Neural cell (in vitro differentiated cells): ENCODE results near the gene IGFL4. TPM values are rescaled to one million over a fixed set of nuclear protein-coding genes. Genes with fewer than 3 reads are reported as not detected.

Experiments
- H2AFZ ChIP-seq: fragments of 200-600, 300-800 bp; sonication (generic), shearing (Covaris generic); 2 replicates; pipeline ENCODE4 v1.6.0; 2014; ENCODE audit warnings: low read depth, mild to moderate bottlenecking, antibody characterized with exemption, low read length, moderate library complexity
- H3F3A ChIP-seq: fragments of 200-600 bp; shearing (Covaris generic); 2 replicates; pipeline ENCODE4 v1.6.1; 2016; ENCODE audit warnings: mild to moderate bottlenecking, moderate library complexity, mixed read lengths, antibody characterized with exemption, low read length; ENCODE audit not compliant: insufficient read depth, poor library complexity, severe bottlenecking
- H3K27ac ChIP-seq: fragments of 200-600, 300-800 bp; sonication (generic), shearing (Covaris generic); 2 replicates; pipeline ENCODE4 v1.5.1; 2014; ENCODE audit warnings: mild to moderate bottlenecking, low read length, moderate library complexity
- H3K27me3 ChIP-seq: fragments of 300-800, 200-600 bp; sonication (generic), shearing (Covaris generic); 2 replicates; pipeline ENCODE4 v1.6.0; 2014; ENCODE audit warnings: mild to moderate bottlenecking, low read depth, low read length, moderate library complexity; ENCODE audit not compliant: insufficient read depth
- H3K36me3 ChIP-seq: fragments of 300-800, 200-600 bp; sonication (generic), shearing (Covaris generic); 2 replicates; pipeline ENCODE4 v1.5.1; 2014; ENCODE audit warnings: mild to moderate bottlenecking, antibody characterized with exemption, low read length, moderate library complexity; ENCODE audit not compliant: insufficient read depth
- H3K4me2 ChIP-seq: fragments of 300-800, 200-600 bp; sonication (generic), shearing (Covaris generic); 2 replicates; pipeline ENCODE4 v1.6.0; 2014; ENCODE audit warnings: mild to moderate bottlenecking, low read length
- H3K4me3 ChIP-seq: fragments of 300-800, 200-600 bp; sonication (generic), shearing (Covaris generic); 2 replicates; pipeline ENCODE4 v1.5.1; 2014; ENCODE audit warnings: mild to moderate bottlenecking, low read length, moderate library complexity
- H3K79me2 ChIP-seq: fragments of 200-600 bp; shearing (Covaris generic); replicated peaks from 2 replicates; pipeline ENCODE4 v1.6.0; 2014; ENCODE audit warnings: mild to moderate bottlenecking, low read length, moderate library complexity; ENCODE audit not compliant: insufficient read depth
- H3K9ac ChIP-seq: fragments of 300-800, 200-600 bp; sonication (generic), shearing (Covaris generic); 2 replicates; pipeline ENCODE4 v1.6.1; 2016; ENCODE audit warnings: mild to moderate bottlenecking, low read length, mixed read lengths
- H3K9me2 ChIP-seq: fragments of 200-600 bp; shearing (Covaris generic); 2 replicates; pipeline ENCODE4 v1.6.1; 2016; ENCODE audit warnings: mild to moderate bottlenecking, low read length, mixed read lengths; ENCODE audit not compliant: insufficient read depth
- H3K9me3 ChIP-seq: fragments of 200-600, 300-800 bp; sonication (generic), shearing (Covaris generic); 2 replicates; pipeline ENCODE4 v1.6.1; 2016; ENCODE audit warnings: mild to moderate bottlenecking, mixed run types, low read length, moderate library complexity, mixed read lengths
- H4K20me1 ChIP-seq: fragments of 200-600 bp; shearing (Covaris generic); 2 replicates; pipeline ENCODE4 v1.6.1; 2016; ENCODE audit warnings: mild to moderate bottlenecking, mixed run types; ENCODE audit not compliant: insufficient read depth
- EP300 ChIP-seq: fragments of 450-650 bp; conservative IDR thresholded peaks from 2 replicates; pipeline ENCODE4 v1.6.1; 2014; ENCODE audit warnings: antibody characterized with exemption, mild to moderate bottlenecking, moderate library complexity; ENCODE audit not compliant: poor library complexity, severe bottlenecking
- EZH2 ChIP-seq: fragments of 200-600, 300-800 bp; shearing (Covaris generic), sonication (generic); IDR thresholded peaks from 2 replicates; pipeline ENCODE4 v1.6.1; 2014; ENCODE audit warnings: antibody characterized with exemption, low read length, borderline replicate concordance, mild to moderate bottlenecking; ENCODE audit not compliant: insufficient read depth, poor library complexity, severe bottlenecking
- MXI1 ChIP-seq: fragments of 450-650 bp; conservative IDR thresholded peaks from 2 replicates; pipeline ENCODE4 v1.6.1; 2014; ENCODE audit warnings: antibody characterized with exemption, mild to moderate bottlenecking; ENCODE audit not compliant: poor library complexity, severe bottlenecking
- POLR2AphosphoS5 ChIP-seq: IDR thresholded peaks from 2 replicates; pipeline ENCODE4 v1.6.1; 2012
- RAD21 ChIP-seq: fragments of 450-650 bp; conservative IDR thresholded peaks from 2 replicates; pipeline ENCODE4 v1.6.1; 2014; ENCODE audit warnings: antibody characterized with exemption, mild to moderate bottlenecking, moderate library complexity
- SMC3 ChIP-seq: fragments of 450-650 bp; conservative IDR thresholded peaks from 2 replicates; pipeline ENCODE4 v1.6.1; 2014; ENCODE audit warnings: antibody characterized with exemption, mild to moderate bottlenecking, moderate library complexity; ENCODE audit not compliant: poor library complexity
- TAF1 ChIP-seq: IDR thresholded peaks from 2 replicates; pipeline ENCODE4 v1.6.1; 2012; ENCODE audit warnings: low read depth
- polyA plus RNA-seq: library from polyadenylated mRNA; depleted of rRNA; stranded (reverse); fragments of >200 nt; gene quantifications from 2 replicates; pipeline ENCODE4 v1.2.3, GENCODE V29; 2014
- TF ChIP-seq, protein P1 (sequence below): fragments of 450-650 bp; IDR thresholded peaks from 2 replicates; pipeline ENCODE4 v1.5.1; 2014; ENCODE audit warnings: antibody characterized with exemption, mild to moderate bottlenecking, moderate library complexity; ENCODE audit not compliant: poor library complexity, severe bottlenecking
- TF ChIP-seq, protein P2 (sequence below): IDR thresholded peaks from 2 replicates; pipeline ENCODE4 v1.6.1; 2012; ENCODE audit warnings: borderline replicate concordance

The IGFL4 gene
- polyA plus RNA-seq, 1 donor from 2014 or later: 5.2 TPM

DNA sequence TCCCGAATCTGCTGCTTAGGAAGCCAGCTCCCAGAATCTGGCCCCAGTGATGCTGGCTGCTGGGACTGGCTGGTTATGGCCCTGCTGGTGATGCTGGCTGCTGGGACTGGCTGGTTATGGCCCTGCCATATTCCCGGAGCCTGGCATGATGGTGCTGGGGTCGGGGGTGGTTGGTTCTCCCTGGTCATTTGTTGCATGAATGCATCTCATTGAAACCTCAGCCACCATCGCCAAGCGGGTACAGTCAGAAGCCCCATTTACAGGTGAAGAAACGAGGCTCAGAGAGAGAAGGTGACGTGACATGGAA lies 20.0 kb downstream of the IGFL4 start:
- Histone ChIP-seq H3K9me2 (no peaks in the 10 kb centered on the region), H3K9ac (no peak overlapping the region), H2AFZ (no peak overlapping the region), H3K9me3 (no peaks in the 10 kb centered on the region), H4K20me1 (no peaks in the 10 kb centered on the region), H3F3A (no peaks in the 10 kb centered on the region), H3K79me2 (no peaks in the 10 kb centered on the region), H3K4me3 (no peak overlapping the region), H3K27me3 (peaks cover 8% of the 10 kb centered on the region), H3K36me3 (no peaks in the 10 kb centered on the region), H3K4me2 (no peak overlapping the region), H3K27ac (no peak overlapping the region)
- TF ChIP-seq EP300 (no peak), SMC3 (no peak), EZH2 (no peak), TAF1 (no peak), RAD21 (no peak)
- TF ChIP-seq, protein P1, sequence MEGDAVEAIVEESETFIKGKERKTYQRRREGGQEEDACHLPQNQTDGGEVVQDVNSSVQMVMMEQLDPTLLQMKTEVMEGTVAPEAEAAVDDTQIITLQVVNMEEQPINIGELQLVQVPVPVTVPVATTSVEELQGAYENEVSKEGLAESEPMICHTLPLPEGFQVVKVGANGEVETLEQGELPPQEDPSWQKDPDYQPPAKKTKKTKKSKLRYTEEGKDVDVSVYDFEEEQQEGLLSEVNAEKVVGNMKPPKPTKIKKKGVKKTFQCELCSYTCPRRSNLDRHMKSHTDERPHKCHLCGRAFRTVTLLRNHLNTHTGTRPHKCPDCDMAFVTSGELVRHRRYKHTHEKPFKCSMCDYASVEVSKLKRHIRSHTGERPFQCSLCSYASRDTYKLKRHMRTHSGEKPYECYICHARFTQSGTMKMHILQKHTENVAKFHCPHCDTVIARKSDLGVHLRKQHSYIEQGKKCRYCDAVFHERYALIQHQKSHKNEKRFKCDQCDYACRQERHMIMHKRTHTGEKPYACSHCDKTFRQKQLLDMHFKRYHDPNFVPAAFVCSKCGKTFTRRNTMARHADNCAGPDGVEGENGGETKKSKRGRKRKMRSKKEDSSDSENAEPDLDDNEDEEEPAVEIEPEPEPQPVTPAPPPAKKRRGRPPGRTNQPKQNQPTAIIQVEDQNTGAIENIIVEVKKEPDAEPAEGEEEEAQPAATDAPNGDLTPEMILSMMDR: no peak
- TF ChIP-seq, protein P2, sequence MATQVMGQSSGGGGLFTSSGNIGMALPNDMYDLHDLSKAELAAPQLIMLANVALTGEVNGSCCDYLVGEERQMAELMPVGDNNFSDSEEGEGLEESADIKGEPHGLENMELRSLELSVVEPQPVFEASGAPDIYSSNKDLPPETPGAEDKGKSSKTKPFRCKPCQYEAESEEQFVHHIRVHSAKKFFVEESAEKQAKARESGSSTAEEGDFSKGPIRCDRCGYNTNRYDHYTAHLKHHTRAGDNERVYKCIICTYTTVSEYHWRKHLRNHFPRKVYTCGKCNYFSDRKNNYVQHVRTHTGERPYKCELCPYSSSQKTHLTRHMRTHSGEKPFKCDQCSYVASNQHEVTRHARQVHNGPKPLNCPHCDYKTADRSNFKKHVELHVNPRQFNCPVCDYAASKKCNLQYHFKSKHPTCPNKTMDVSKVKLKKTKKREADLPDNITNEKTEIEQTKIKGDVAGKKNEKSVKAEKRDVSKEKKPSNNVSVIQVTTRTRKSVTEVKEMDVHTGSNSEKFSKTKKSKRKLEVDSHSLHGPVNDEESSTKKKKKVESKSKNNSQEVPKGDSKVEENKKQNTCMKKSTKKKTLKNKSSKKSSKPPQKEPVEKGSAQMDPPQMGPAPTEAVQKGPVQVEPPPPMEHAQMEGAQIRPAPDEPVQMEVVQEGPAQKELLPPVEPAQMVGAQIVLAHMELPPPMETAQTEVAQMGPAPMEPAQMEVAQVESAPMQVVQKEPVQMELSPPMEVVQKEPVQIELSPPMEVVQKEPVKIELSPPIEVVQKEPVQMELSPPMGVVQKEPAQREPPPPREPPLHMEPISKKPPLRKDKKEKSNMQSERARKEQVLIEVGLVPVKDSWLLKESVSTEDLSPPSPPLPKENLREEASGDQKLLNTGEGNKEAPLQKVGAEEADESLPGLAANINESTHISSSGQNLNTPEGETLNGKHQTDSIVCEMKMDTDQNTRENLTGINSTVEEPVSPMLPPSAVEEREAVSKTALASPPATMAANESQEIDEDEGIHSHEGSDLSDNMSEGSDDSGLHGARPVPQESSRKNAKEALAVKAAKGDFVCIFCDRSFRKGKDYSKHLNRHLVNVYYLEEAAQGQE: no peak

DNA sequence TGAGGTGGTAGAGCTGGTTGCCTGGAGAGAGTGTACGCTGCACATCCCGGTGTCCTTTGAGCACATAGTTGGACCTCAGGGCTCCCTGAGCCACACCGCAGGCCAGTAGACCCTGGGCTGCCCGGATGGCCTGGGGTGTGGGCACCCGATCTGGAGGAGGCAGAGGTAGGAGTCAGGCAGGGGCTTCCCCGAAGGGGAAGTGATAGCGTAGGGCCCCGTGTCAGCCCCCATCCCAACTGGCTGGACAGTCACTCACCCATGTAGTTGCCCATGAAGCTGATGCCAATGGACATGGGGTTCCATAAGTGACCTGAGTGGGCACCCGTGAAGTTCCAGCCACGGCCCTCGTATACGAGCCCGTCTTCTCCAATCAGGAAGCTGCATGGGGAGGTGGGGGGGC lies 21.5 kb downstream of the IGFL4 start:
- no peaks in the 10 kb centered on the region for H3K9me3 ChIP-seq
- no peaks in the 10 kb centered on the region for H4K20me1 ChIP-seq
- no peaks in the 10 kb centered on the region for H3K36me3 ChIP-seq
- H3F3A ChIP-seq: no peaks in the 10 kb centered on the region
- no peak overlapping the region for H3K4me2 ChIP-seq
- peaks cover 20% of the 10 kb centered on the region for H3K27me3 ChIP-seq
- no peaks in the 10 kb centered on the region for H3K9me2 ChIP-seq
- no peak overlapping the region for H3K27ac ChIP-seq
- no peaks in the 10 kb centered on the region for H3K79me2 ChIP-seq
- no peak overlapping the region for H3K9ac ChIP-seq
- no peak overlapping the region for H2AFZ ChIP-seq
- no peak overlapping the region for H3K4me3 ChIP-seq
- TF ChIP-seq POLR2AphosphoS5 (no peak), TAF1 (no peak), RAD21 (no peak), SMC3 (no peak), EZH2 (no peak), MXI1 (no peak), EP300 (no peak)
- TF ChIP-seq, protein P2: no peak
- TF ChIP-seq, protein P1: no peak
